GM12878 (cell line): ENCODE data around the gene SNAI1. TPM values are rescaled to one million over a fixed set of nuclear protein-coding genes. Genes with fewer than 3 reads are reported as not detected.
A peak's percentile ranks its signal among the peaks of the same experiment; 100 is the strongest.

Experiments used
- DPF2 ChIP-seq: fragments of 450-650 bp; IDR thresholded peaks from 2 replicates; pipeline ENCODE4 v1.6.1; 2017; ENCODE audit warnings: mild to moderate bottlenecking
- EP300 ChIP-seq, 2 experiments: fragments of 150-350 bp in 1 of 2; IDR thresholded peaks; 2 replicates each; pipeline ENCODE4 v1.6.1; 2011 to 2012; ENCODE audit warnings: low read depth in 2 of 2, low read length in 2 of 2, borderline replicate concordance in 1 of 2, improper control_type of control experiment in 1 of 2, inconsistent platforms in 1 of 2; ENCODE audit not compliant: control insufficient read depth in 1 of 2
- GATAD2B ChIP-seq: fragments of 450-650 bp; conservative IDR thresholded peaks from 2 replicates; pipeline ENCODE4 v1.6.1; 2017; ENCODE audit warnings: low read depth, mild to moderate bottlenecking, moderate library complexity
- POLR2AphosphoS5 ChIP-seq: IDR thresholded peaks from 2 replicates; pipeline ENCODE4 v1.6.1; 2011; ENCODE audit warnings: mild to moderate bottlenecking, low read length, inconsistent platforms
- REST ChIP-seq: IDR thresholded peaks from 2 replicates; pipeline ENCODE4 v1.6.1; 2012; ENCODE audit warnings: mild to moderate bottlenecking, low read depth, low read length
- SMARCA5 ChIP-seq: fragments of 450-650 bp; IDR thresholded peaks from 2 replicates; pipeline ENCODE4 v1.6.1; 2017; ENCODE audit warnings: mild to moderate bottlenecking
- TCF3 ChIP-seq: IDR thresholded peaks from 2 replicates; pipeline ENCODE4 v1.6.1; 2012; ENCODE audit warnings: low read depth, mild to moderate bottlenecking, low read length, borderline replicate concordance; ENCODE audit not compliant: insufficient read depth
- ZNF207 ChIP-seq: fragments of 450-650 bp; IDR thresholded peaks from 2 replicates; pipeline ENCODE4 v1.6.1; 2014; ENCODE audit warnings: antibody characterized with exemption, mild to moderate bottlenecking, borderline replicate concordance
- ZNF687 ChIP-seq: fragments of 450-650 bp; IDR thresholded peaks from 2 replicates; pipeline ENCODE4 v1.6.1; 2017; ENCODE audit warnings: mild to moderate bottlenecking, moderate library complexity
- polyA plus RNA-seq, 11 experiments: library from polyadenylated mRNA; depleted of rRNA in 4 of 11; unstranded in 6 of 11; stranded (reverse) in 5 of 11; fragments of >200 nt; fragmentation: Nextera tagmentation in 4 of 11; fragmentation: Illumina TruSeq in 1 of 11; extraction: Ambion mirVana in 4 of 11; extraction: Trizol in 1 of 11; gene quantifications; 1 replicate in 1 of 11; 2 replicates in 10 of 11; pipeline versions ENCODE4 v1.2.1 to v1.2.3, GENCODE V29; 2011 to 2016; ENCODE audit warnings: inconsistent platforms in 2 of 11, missing spikeins in 2 of 11, low read depth in 1 of 11
- total RNA-seq, 4 experiments: library from RNA; depleted of rRNA in 3 of 4; stranded (reverse); fragments of >200 nt in 3 of 4; fragmentation: Illumina TruSeq in 1 of 4; extraction: Trizol in 1 of 4; gene quantifications; 2 replicates each; pipeline versions ENCODE4 v1.2.1 to v1.2.3, GENCODE V29; 2013 to 2021

Gene SNAI1
- total and polyA plus RNA-seq, 10 of the 15 experiments (the other 5 are each of a cell fraction or from before 2014, with no cell fraction given) = 0.11 to 0.79 (median 0.24) TPM; not detected in 2

GRCh38 chr20:49982346-49983122 is at the start of gene SNAI1 (continued):
- TF ChIP-seq SMARCA5 = peak; percentile 46; the same call in 1 of the 2 replicates
- no peak for TF ChIP-seq EP300 (IDR thresholded peaks at IDR 0.05; ENCODE audit: borderline replicate concordance in 1 of 2, control insufficient read depth in 1 of 2, low read depth in 2 of 2, low read length in 2 of 2)
- TF ChIP-seq ZNF207 = 0 out of 2 replicates have a peak, but pooled peaks have one; percentile 62
- peak; percentile 93 for TF ChIP-seq POLR2AphosphoS5
- TF ChIP-seq ZNF687 = no peak; the same call in 1 of the 2 replicates
- peak; percentile 88 for TF ChIP-seq GATAD2B
- TF ChIP-seq REST = no peak
- peak; percentile 79 for TF ChIP-seq DPF2
- TF ChIP-seq TCF3 = 0 out of 2 replicates have a peak, but pooled peaks have one; percentile 76
